Measurements from ENCODE around the gene TNFAIP6. TPM values are rescaled to one million over a fixed set of nuclear protein-coding genes. Genes with fewer than 3 reads are reported as not detected.
A peak's percentile ranks its signal among the peaks of the same experiment; 100 is the strongest.
"Not testable (repeated sequence)": the region's sequence is repeated elsewhere in the genome, so short reads cannot be mapped to it uniquely, and the experiment has no call there.

Gene TNFAIP6
- total RNA-seq, 1 experiment from 2014 or later = 0.28 TPM

- DNase-seq = no peak
- no peak overlapping the region for H3K4me3 ChIP-seq (ENCODE audit: insufficient read depth, low read depth, low read length)
Observed at GRCh38 chr2:151388011-151388410, 30.6 kb downstream of the TNFAIP6 start.

GRCh38 chr2:151391436-151391835 lies 34.0 kb downstream of the TNFAIP6 start:
- DNase-seq = no peak
- Histone ChIP-seq H3K36me3 (replicated peaks; ENCODE audit: control insufficient read depth, insufficient read depth, low read length) (no peaks in the 10 kb centered on the region), H3K27me3 (ENCODE audit: control insufficient read depth, insufficient read depth, low read length) (no peaks in the 10 kb centered on the region), H3K4me3 (ENCODE audit: insufficient read depth, low read depth, low read length) (no peak overlapping the region)

More at GRCh38 chr2:151388011-151388410, 30.6 kb downstream of the TNFAIP6 start:
- no peaks in the 10 kb centered on the region for H3K27me3 ChIP-seq (ENCODE audit: control insufficient read depth, insufficient read depth, low read length)
- H3K36me3 ChIP-seq (replicated peaks; ENCODE audit: control insufficient read depth, insufficient read depth, low read length) = no peaks in the 10 kb centered on the region

GRCh38 chr2:151394509-151394908 lies 37.1 kb downstream of the TNFAIP6 start:
- H3K4me3 ChIP-seq (ENCODE audit: insufficient read depth, low read depth, low read length) = no peak overlapping the region
- no peaks in the 10 kb centered on the region for H3K27me3 ChIP-seq (ENCODE audit: control insufficient read depth, insufficient read depth, low read length)
- no peaks in the 10 kb centered on the region for H3K36me3 ChIP-seq (replicated peaks; ENCODE audit: control insufficient read depth, insufficient read depth, low read length)
- DNase-seq = no peak

GRCh38 chr2:151395509-151396374 lies 38.4 kb downstream of the TNFAIP6 start:
- H3K4me3 ChIP-seq (ENCODE audit: insufficient read depth, low read depth, low read length) = no peak overlapping the region
- no peaks in the 10 kb centered on the region for H3K36me3 ChIP-seq (replicated peaks; ENCODE audit: control insufficient read depth, insufficient read depth, low read length)
- DNase-seq = no peak

GRCh38 chr2:151399981-151400380 lies 42.6 kb downstream of the TNFAIP6 start:
- no peak for DNase-seq
- no peaks in the 10 kb centered on the region for H3K36me3 ChIP-seq (replicated peaks; ENCODE audit: control insufficient read depth, insufficient read depth, low read length)
- no peak overlapping the region for H3K4me3 ChIP-seq (ENCODE audit: insufficient read depth, low read depth, low read length)
- H3K27me3 ChIP-seq (ENCODE audit: control insufficient read depth, insufficient read depth, low read length) = no peaks in the 10 kb centered on the region

More at GRCh38 chr2:151395509-151396374, 38.4 kb downstream of the TNFAIP6 start:
- no peaks in the 10 kb centered on the region for H3K27me3 ChIP-seq (ENCODE audit: control insufficient read depth, insufficient read depth, low read length)

- no peaks in the 10 kb centered on the region for H3K27me3 ChIP-seq (ENCODE audit: control insufficient read depth, insufficient read depth, low read length)
- no peak overlapping the region for H3K4me3 ChIP-seq (ENCODE audit: insufficient read depth, low read depth, low read length)
- no peaks in the 10 kb centered on the region for H3K36me3 ChIP-seq (replicated peaks; ENCODE audit: control insufficient read depth, insufficient read depth, low read length)
- DNase-seq = no peak
Observed at GRCh38 chr2:151401149-151401548, 43.8 kb downstream of the TNFAIP6 start.

- DNase-seq = no peak
- Histone ChIP-seq H3K27me3 (ENCODE audit: control insufficient read depth, insufficient read depth, low read length) (no peaks in the 10 kb centered on the region), H3K4me3 (ENCODE audit: insufficient read depth, low read depth, low read length) (no peak overlapping the region), H3K36me3 (replicated peaks; ENCODE audit: control insufficient read depth, insufficient read depth, low read length) (no peaks in the 10 kb centered on the region)
Observed at GRCh38 chr2:151403914-151404313, 46.5 kb downstream of the TNFAIP6 start.

- no peak for DNase-seq
- H3K4me3 ChIP-seq (ENCODE audit: insufficient read depth, low read depth, low read length) = no peak overlapping the region
- no peaks in the 10 kb centered on the region for H3K27me3 ChIP-seq (ENCODE audit: control insufficient read depth, insufficient read depth, low read length)
- no peaks in the 10 kb centered on the region for H3K36me3 ChIP-seq (replicated peaks; ENCODE audit: control insufficient read depth, insufficient read depth, low read length)
Observed at GRCh38 chr2:151405376-151405775, 48.0 kb downstream of the TNFAIP6 start.

GRCh38 chr2:151407281-151407680 lies 49.9 kb downstream of the TNFAIP6 start:
- Histone ChIP-seq H3K36me3 (replicated peaks; ENCODE audit: control insufficient read depth, insufficient read depth, low read length) (peaks cover 4% of the 10 kb centered on the region), H3K4me3 (ENCODE audit: insufficient read depth, low read depth, low read length) (no peak overlapping the region), H3K27me3 (ENCODE audit: control insufficient read depth, insufficient read depth, low read length) (no peaks in the 10 kb centered on the region)
- DNase-seq = no peak

- peaks cover 11% of the 10 kb centered on the region for H3K36me3 ChIP-seq (replicated peaks; ENCODE audit: control insufficient read depth, insufficient read depth, low read length)
- H3K4me3 ChIP-seq (ENCODE audit: insufficient read depth, low read depth, low read length) = peak overlapping the region; percentile 16; the same call in 1 of the 2 replicates
- no peaks in the 10 kb centered on the region for H3K27me3 ChIP-seq (ENCODE audit: control insufficient read depth, insufficient read depth, low read length)
- DNase-seq = peak; percentile 69
Observed at GRCh38 chr2:151408788-151409600, 51.6 kb downstream of the TNFAIP6 start.

GRCh38 chr2:151409601-151410484 lies 52.5 kb downstream of the TNFAIP6 start, which contains the start of gene RIF1:
Gene RIF1, plus strand, starts transcription at chr2:151409902. Its CDS starts 522 bp downstream, at chr2:151410424.
- Histone ChIP-seq H3K4me3 (ENCODE audit: insufficient read depth, low read depth, low read length) (peak within 1 kb of the TSS; percentile 94), H3K27me3 (ENCODE audit: control insufficient read depth, insufficient read depth, low read length) (no peaks in the 10 kb centered on the region), H3K36me3 (replicated peaks; ENCODE audit: control insufficient read depth, insufficient read depth, low read length) (peaks cover 12% of the 10 kb centered on the region)
- DNase-seq = peak; percentile 89

- DNase-seq = peak; percentile 62
Observed at GRCh38 chr2:151410485-151410834, 53.1 kb downstream of the TNFAIP6 start.

GRCh38 chr2:151417650-151418049 lies 60.3 kb downstream of the TNFAIP6 start:
- Histone ChIP-seq H3K27me3 (ENCODE audit: control insufficient read depth, insufficient read depth, low read length) (no peaks in the 10 kb centered on the region), H3K4me3 (ENCODE audit: insufficient read depth, low read depth, low read length) (no peak overlapping the region), H3K36me3 (replicated peaks; ENCODE audit: control insufficient read depth, insufficient read depth, low read length) (peaks cover 40% of the 10 kb centered on the region)
- DNase-seq = no peak

More at GRCh38 chr2:151410485-151410834, 53.1 kb downstream of the TNFAIP6 start:
- peaks cover 12% of the 10 kb centered on the region for H3K36me3 ChIP-seq (replicated peaks; ENCODE audit: control insufficient read depth, insufficient read depth, low read length)
- H3K27me3 ChIP-seq (ENCODE audit: control insufficient read depth, insufficient read depth, low read length) = no peaks in the 10 kb centered on the region
- peak overlapping the region; percentile 94 for H3K4me3 ChIP-seq (ENCODE audit: insufficient read depth, low read depth, low read length)

- not testable (repeated sequence) for H3K4me3 ChIP-seq (ENCODE audit: insufficient read depth, low read depth, low read length); DNase-seq; H3K27me3 ChIP-seq (ENCODE audit: control insufficient read depth, insufficient read depth, low read length)
- H3K36me3 ChIP-seq (replicated peaks; ENCODE audit: control insufficient read depth, insufficient read depth, low read length) = peaks cover 34% of the 10 kb centered on the region
Observed at GRCh38 chr2:151421681-151422080, 64.3 kb downstream of the TNFAIP6 start.
